Bronchial epithelial cell (primary cell): ENCODE measurements around the gene FAM76B. TPM values are rescaled to one million over a fixed set of nuclear protein-coding genes. Genes with fewer than 3 reads are reported as not detected.

ENCODE experiments used
- DNase-seq: peaks from one replicate; pipeline ENCODE4 v3.0.0-alpha.2; 2010; ENCODE audit warnings: low read depth
- FAIRE-seq: peaks from 2 replicates; lab custom pipeline; 2011; peaks lifted over from hg19 to GRCh38; lab: Jason Lieb, UNC
- H3K27me3 ChIP-seq: 2 replicates; pipeline ENCODE4 v1.5.1; 2011; ENCODE audit warnings: low read length; ENCODE audit not compliant: control insufficient read depth, insufficient read depth
- H3K36me3 ChIP-seq: 2 replicates; pipeline ENCODE4 v1.5.1; 2011; ENCODE audit warnings: low read length; ENCODE audit not compliant: control insufficient read depth, insufficient read depth
- H3K4me3 ChIP-seq: 2 replicates; pipeline ENCODE4 v1.5.1; 2011; ENCODE audit warnings: mild to moderate bottlenecking, low read depth, low read length, control low read depth
- total RNA-seq: library from RNA; depleted of rRNA; stranded (reverse); fragments of >200 nt; gene quantifications from 2 replicates; pipeline ENCODE4 v1.2.1, GENCODE V29; 2014
- TF ChIP-seq, protein P1 (sequence below): IDR thresholded peaks from 2 replicates; pipeline ENCODE4 v1.5.1; 2011; ENCODE audit warnings: mild to moderate bottlenecking, moderate library complexity, low read length, control low read depth, inconsistent platforms; ENCODE audit not compliant: insufficient read depth, severe bottlenecking

FAM76B gene
- 15.2 and 22.9 TPM in 2 replicates for total RNA-seq

DNA sequence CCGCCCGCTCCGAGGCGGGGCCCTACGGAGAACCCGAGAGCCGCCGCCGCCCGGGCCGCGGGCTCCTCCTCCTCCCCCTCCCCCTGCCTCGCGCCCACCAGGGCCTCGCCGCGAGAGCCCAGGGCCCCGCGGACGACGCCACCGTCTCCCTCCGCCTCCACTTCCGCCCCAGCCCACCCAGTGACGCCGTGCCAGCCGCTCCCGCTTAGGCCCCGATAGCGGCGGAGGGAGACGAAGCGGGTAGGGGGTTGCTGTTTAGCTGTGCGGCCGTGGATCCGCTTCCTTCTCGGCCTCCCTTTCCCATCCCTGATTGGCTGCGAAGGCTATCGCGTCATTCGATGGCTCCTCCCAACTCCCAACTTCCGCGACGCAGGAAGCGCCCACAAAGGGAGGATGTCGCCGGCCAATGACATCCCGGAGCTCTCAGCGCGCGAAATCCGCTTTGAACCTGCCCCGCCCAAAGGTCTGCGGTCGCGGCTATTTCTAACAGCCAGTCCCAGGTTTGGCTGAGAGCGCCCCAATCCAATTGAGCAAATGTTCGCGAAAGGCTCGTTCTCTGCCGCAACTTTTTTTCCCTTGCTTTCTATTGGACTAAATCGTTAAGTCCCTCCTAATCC is at the start of gene FAM76B:
Gene FAM76B (minus strand): TSS at position 277 of the 617 bp plus-strand sequence. CDS start 304 bp downstream, outside the sequence.
- no peaks in the 10 kb centered on the region for H3K27me3 ChIP-seq
- DNase-seq (peak; percentile 97), FAIRE-seq (no peak)
- TF ChIP-seq, protein P1, sequence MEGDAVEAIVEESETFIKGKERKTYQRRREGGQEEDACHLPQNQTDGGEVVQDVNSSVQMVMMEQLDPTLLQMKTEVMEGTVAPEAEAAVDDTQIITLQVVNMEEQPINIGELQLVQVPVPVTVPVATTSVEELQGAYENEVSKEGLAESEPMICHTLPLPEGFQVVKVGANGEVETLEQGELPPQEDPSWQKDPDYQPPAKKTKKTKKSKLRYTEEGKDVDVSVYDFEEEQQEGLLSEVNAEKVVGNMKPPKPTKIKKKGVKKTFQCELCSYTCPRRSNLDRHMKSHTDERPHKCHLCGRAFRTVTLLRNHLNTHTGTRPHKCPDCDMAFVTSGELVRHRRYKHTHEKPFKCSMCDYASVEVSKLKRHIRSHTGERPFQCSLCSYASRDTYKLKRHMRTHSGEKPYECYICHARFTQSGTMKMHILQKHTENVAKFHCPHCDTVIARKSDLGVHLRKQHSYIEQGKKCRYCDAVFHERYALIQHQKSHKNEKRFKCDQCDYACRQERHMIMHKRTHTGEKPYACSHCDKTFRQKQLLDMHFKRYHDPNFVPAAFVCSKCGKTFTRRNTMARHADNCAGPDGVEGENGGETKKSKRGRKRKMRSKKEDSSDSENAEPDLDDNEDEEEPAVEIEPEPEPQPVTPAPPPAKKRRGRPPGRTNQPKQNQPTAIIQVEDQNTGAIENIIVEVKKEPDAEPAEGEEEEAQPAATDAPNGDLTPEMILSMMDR = no peak
- H3K36me3 ChIP-seq = peaks cover 2% of the 10 kb centered on the region
- peak within 1 kb of the TSS; percentile 61 for H3K4me3 ChIP-seq

- TF ChIP-seq, protein P1 = peak; percentile 77
- DNase-seq (peak; percentile 73), FAIRE-seq (no peak)
- peaks cover 1% of the 10 kb centered on the region for H3K36me3 ChIP-seq
- H3K4me3 ChIP-seq = no peak overlapping the region
- no peaks in the 10 kb centered on the region for H3K27me3 ChIP-seq
Measured at GRCh38 chr11:95835768-95836488, 46.3 kb upstream of the FAM76B start.

DNA sequence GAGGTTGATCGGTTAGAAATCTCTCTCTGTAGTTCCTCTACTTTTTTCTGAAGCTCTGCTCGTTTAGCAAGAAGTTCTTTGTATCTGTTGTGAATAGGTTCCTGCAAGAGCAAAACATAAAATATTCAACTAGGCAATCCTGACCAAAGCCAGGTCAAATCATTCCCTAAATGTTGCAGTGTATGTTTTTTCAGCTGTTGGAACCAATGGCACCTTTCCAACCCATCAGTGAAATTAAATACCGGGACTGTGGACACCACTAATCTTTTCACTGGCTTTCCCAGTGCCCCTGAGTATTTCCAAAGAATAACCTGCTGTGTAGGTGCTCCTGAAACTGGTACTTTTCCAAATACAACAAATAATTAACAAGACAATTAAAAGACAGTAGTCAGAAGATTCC is 45.8 kb upstream of the FAM76B start:
- TF ChIP-seq, protein P1 = no peak
- no peak overlapping the region for H3K4me3 ChIP-seq
- H3K27me3 ChIP-seq = no peaks in the 10 kb centered on the region
- peaks cover 1% of the 10 kb centered on the region for H3K36me3 ChIP-seq
- DNase-seq (no peak), FAIRE-seq (no peak)

DNA sequence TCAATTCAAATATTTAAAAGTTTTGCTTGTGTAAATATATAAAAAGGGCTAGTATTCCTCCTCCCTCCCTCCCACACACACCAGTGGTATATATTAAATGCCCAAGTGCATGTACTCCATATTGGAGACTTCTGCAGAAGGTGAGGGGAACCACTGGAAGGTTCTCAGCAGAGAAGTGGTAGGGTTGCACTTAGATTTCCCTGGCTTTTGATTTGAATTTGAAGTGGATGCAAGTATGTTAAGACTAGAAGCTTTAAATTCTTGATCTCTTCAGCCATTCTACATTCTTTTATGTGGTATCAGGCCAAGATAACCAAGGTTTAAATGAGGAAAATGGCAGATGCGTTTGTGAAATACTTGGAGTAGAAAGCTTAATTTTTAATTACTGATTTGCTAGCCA is 43.8 kb upstream of the FAM76B start:
- H3K36me3 ChIP-seq = peaks cover 1% of the 10 kb centered on the region
- TF ChIP-seq, protein P1 = no peak
- H3K4me3 ChIP-seq = no peak overlapping the region
- no peaks in the 10 kb centered on the region for H3K27me3 ChIP-seq
- DNase-seq = no peak
- no peak for FAIRE-seq

DNA sequence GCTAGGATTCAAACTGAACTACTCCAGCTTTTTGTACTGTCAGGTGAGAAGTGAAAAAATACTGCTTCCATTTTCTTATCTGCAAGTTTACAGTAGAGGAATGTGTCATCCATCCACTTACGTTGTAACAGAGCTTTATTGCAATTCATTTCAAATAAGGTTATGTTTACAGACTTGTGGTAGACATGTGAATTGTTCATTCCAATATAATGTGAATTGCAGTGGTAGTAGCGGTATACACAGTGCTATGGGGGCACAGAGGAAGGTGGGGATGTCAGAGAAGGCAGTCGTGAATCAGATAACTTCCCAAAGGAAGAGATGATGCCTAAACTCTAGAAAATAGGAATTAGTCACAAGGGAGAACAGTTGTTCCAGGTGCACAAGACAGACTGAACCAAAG is 43.2 kb upstream of the FAM76B start:
- no peak overlapping the region for H3K4me3 ChIP-seq
- TF ChIP-seq, protein P1 = no peak
- DNase-seq (peak; percentile 39), FAIRE-seq (no peak)
- H3K36me3 ChIP-seq = peaks cover 1% of the 10 kb centered on the region
- H3K27me3 ChIP-seq = no peaks in the 10 kb centered on the region
